GM19452 (cell line): ENCODE results near the gene RAB23.

Source experiments
- ATAC-seq: cut with Tn5 transposase; IDR thresholded peaks from one replicate; pipeline ENCODE4 v1.9.1; 2021; ENCODE audit not compliant: unreplicated experiment

RAB23 gene

GRCh38 chr6:57138026-57138425, 84.1 kb downstream of the RAB23 start:
- ATAC-seq = no peak

GRCh38 chr6:57137350-57137749, 84.8 kb downstream of the RAB23 start:
- no peak for ATAC-seq
